Liver (tissue), 9 donors: ENCODE measurements around the gene CPSF3. TPM values are rescaled to one million over a fixed set of nuclear protein-coding genes. Genes with fewer than 3 reads are reported as not detected.

Experiments
- DNase-seq: peaks from one replicate; pipeline ENCODE4 v3.0.0-alpha.2; 2017; ENCODE audit warnings: low spot score
- H3K27ac ChIP-seq, 2 donors: one replicate each; pipeline ENCODE4 v1.7.0; 2013; ENCODE audit warnings: inconsistent platforms in 2 of 2, low read length in 2 of 2, control low read depth in 1 of 2, low read depth in 1 of 2, mild to moderate bottlenecking in 1 of 2
- H3K27me3 ChIP-seq, 4 donors: one replicate each; pipeline versions ENCODE4 v1.6.1 to v1.7.0; 2013; ENCODE audit warnings: low read length in 3 of 4, inconsistent platforms in 1 of 4, mild to moderate bottlenecking in 1 of 4, moderate library complexity in 1 of 4; ENCODE audit not compliant: control insufficient read depth in 4 of 4, insufficient read depth in 4 of 4
- H3K36me3 ChIP-seq, 4 donors: one replicate each; pipeline versions ENCODE4 v1.6.1 to v1.7.0; 2013; ENCODE audit warnings: low read length in 3 of 4, mild to moderate bottlenecking in 3 of 4, low read depth in 1 of 4, moderate library complexity in 1 of 4; ENCODE audit not compliant: control insufficient read depth in 4 of 4, insufficient read depth in 3 of 4
- H3K4me1 ChIP-seq, 4 donors: one replicate each; pipeline versions ENCODE4 v1.6.1 to v1.7.0; 2013; ENCODE audit warnings: low read length in 3 of 4, mild to moderate bottlenecking in 3 of 4, moderate library complexity in 1 of 4; ENCODE audit not compliant: control insufficient read depth in 4 of 4, insufficient read depth in 4 of 4
- H3K4me3 ChIP-seq, 3 donors: one replicate each; pipeline versions ENCODE4 v1.6.1 to v1.7.0; 2013; ENCODE audit warnings: low read length in 3 of 3, control low read depth in 1 of 3, low read depth in 1 of 3, mild to moderate bottlenecking in 1 of 3
- H3K9ac ChIP-seq, 2 donors: one replicate each; pipeline ENCODE4 v1.7.0; 2013; ENCODE audit warnings: low read length in 2 of 2, mild to moderate bottlenecking in 2 of 2, moderate library complexity in 2 of 2, control low read depth in 1 of 2, low read depth in 1 of 2
- H3K9me3 ChIP-seq, 4 donors: one replicate each; pipeline versions ENCODE4 v1.6.1 to v1.7.0; 2013; ENCODE audit warnings: low read length in 3 of 4; ENCODE audit not compliant: control insufficient read depth in 4 of 4
- EGR1 ChIP-seq, 2 donors: IDR thresholded peaks; 2 replicates each; pipeline ENCODE4 v1.6.1; 2016 to 2018; ENCODE audit warnings: antibody characterized with exemption in 2 of 2, low read depth in 2 of 2
- FOXA1 ChIP-seq: IDR thresholded peaks from 2 replicates; pipeline ENCODE4 v1.6.1; 2016; ENCODE audit warnings: antibody characterized with exemption
- FOXA2 ChIP-seq: IDR thresholded peaks from 2 replicates; pipeline ENCODE4 v1.6.1; 2016; ENCODE audit warnings: antibody characterized with exemption
- GABPA ChIP-seq, 2 donors: IDR thresholded peaks in 1 of 2; conservative IDR thresholded peaks in 1 of 2; 2 replicates each; pipeline ENCODE4 v1.6.1; 2016; ENCODE audit warnings: antibody characterized with exemption in 2 of 2, mild to moderate bottlenecking in 1 of 2, moderate library complexity in 1 of 2
- HNF4A ChIP-seq, 2 donors: conservative IDR thresholded peaks; 2 replicates each; pipeline ENCODE4 v1.6.1; 2016; ENCODE audit warnings: antibody characterized with exemption in 2 of 2, mild to moderate bottlenecking in 2 of 2
- HNF4G ChIP-seq: IDR thresholded peaks from 2 replicates; pipeline ENCODE4 v1.6.1; 2016; ENCODE audit warnings: antibody characterized with exemption
- JUND ChIP-seq, 2 donors: IDR thresholded peaks; 2 replicates each; pipeline ENCODE4 v1.6.1; 2016; ENCODE audit warnings: antibody characterized with exemption in 2 of 2
- NR2F2 ChIP-seq: IDR thresholded peaks from 2 replicates; pipeline ENCODE4 v1.6.1; 2016; ENCODE audit warnings: antibody characterized with exemption
- RXRA ChIP-seq, 2 donors: IDR thresholded peaks; 2 replicates each; pipeline ENCODE4 v1.6.1; 2017 to 2018; ENCODE audit warnings: antibody characterized with exemption in 2 of 2, mild to moderate bottlenecking in 1 of 2
- TAF1 ChIP-seq: conservative IDR thresholded peaks from 2 replicates; pipeline ENCODE4 v1.6.1; 2016; ENCODE audit warnings: antibody characterized with exemption, mild to moderate bottlenecking
- WGBS: extraction: QIAGEN DNeasy Blood & Tissue Kit; methylation state at CpG from one replicate; pipeline ENCODE4 v1.1.7; 2013; 5-methylcytosine and 5-hydroxymethylcytosine counted together
- polyA plus RNA-seq, 2 donors: library from polyadenylated mRNA; stranded (reverse) in 1 of 2; unstranded in 1 of 2; fragments of 200-250 nt in 1 of 2; fragments of >200 nt in 1 of 2; fragmentation: Nextera tagmentation in 1 of 2; extraction: Ambion mirVana in 1 of 2; gene quantifications; one replicate each; pipeline versions ENCODE4 v1.2.1 to v1.2.3, GENCODE V29; 2013 to 2015
- total RNA-seq, 2 donors: library from RNA; depleted of rRNA; stranded (reverse); fragments of >200 nt; gene quantifications; one replicate each; pipeline ENCODE4 v1.2.3, GENCODE V29; 2014
- TF ChIP-seq, protein P1 (sequence below): IDR thresholded peaks from 2 replicates; pipeline ENCODE4 v1.6.1; 2016; ENCODE audit warnings: antibody characterized with exemption, mild to moderate bottlenecking
- TF ChIP-seq, protein P2 (sequence below): fragments of 150-350 bp; IDR thresholded peaks from 2 replicates; pipeline ENCODE4 v1.5.1; 2017; ENCODE audit warnings: improper control_type of control experiment, low read depth, low read length; ENCODE audit not compliant: missing input control
- TF ChIP-seq, protein P3 (sequence below): IDR thresholded peaks from 2 replicates; pipeline ENCODE4 v1.6.1; 2016; ENCODE audit warnings: antibody characterized with exemption
- TF ChIP-seq, protein P4 (sequence below): IDR thresholded peaks from 2 replicates; pipeline ENCODE4 v1.6.1; 2016; ENCODE audit warnings: antibody characterized with exemption
- TF ChIP-seq, protein P5 (sequence below): IDR thresholded peaks from 2 replicates; pipeline ENCODE4 v1.6.1; 2016; ENCODE audit warnings: antibody characterized with exemption
- donor health status: healthy.
- donor health status: healthy.
- donor health status: healthy.
- donor health status: healthy.
- donor health status: healthy.

Gene CPSF3
- total and polyA plus RNA-seq, 4 donors = 8.7 to 32.2 (median 16.9) TPM

DNA sequence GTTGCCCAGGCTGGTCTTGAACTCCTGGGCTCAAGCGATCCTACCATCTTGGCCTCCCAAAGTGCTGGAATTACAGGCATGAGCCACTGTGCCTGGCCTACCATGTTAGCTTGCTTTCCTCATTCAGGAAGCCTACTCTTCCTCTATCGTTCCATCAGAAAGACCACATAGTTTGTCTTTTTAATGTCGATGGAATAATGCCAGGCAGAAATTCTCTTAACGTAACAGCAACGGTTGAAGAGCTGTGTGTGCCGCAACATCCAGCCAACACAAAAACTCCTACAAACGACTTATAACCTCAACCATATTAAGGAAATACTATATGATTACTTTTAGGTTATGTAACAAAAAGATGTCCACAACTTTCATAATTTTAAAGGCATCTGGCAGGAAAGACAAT is 10.7 kb upstream of the CPSF3 start:
- Histone ChIP-seq H3K9me3 (no peaks in the 10 kb centered on the region), H3K4me1 (no peaks in the 10 kb centered on the region), H3K36me3 (peaks cover 0 to 7% (median 3%) of the 10 kb centered on the region in 4 donors), H3K9ac (no peak overlapping the region), H3K4me3 (no peak overlapping the region), H3K27ac (no peak overlapping the region), H3K27me3 (no peaks in the 10 kb centered on the region)
- 93% methylated on average over 7 of the region's 7 CpGs for WGBS
- TF ChIP-seq FOXA1 (no peak), HNF4A (conservative IDR thresholded peaks at IDR 0.05) (no peak), TAF1 (no peak)
- no peak for DNase-seq

DNA sequence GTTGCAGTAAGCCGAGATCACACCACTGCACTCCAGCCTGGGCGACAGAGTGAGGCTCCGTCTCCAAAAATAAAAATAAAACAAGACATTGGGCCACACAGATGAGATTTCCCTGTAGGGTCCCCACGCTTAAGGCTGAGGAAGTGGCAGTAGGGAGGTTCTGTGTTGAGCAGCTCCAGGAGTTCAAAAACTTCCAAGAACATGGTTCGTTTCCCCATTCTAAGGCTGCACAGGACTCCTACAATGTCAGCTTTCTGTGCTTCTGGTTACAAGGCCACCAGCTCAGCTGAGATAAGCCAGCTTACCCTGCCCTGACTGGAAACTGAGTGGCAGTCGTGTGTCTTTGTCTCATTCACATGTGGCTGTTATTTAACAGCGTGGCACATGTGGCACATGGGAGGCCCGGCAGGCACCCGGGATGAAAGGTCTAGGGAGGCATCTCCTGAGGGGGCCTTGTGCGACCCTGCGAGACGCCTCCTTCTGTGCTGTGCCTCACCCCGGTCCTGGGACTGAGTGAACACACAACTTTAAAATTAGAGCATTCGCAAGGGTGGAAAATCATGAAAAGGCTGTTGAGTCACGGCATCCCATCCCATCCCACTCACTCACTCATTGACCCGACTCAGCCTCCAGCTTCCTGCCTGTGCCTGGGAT is 7.8 kb upstream of the CPSF3 start:
- Histone ChIP-seq H3K9me3 (no peaks in the 10 kb centered on the region), H3K36me3 (peaks cover 0 to 7% (median 3%) of the 10 kb centered on the region in 4 donors), H3K4me3 (no peak overlapping the region), H3K27me3 (no peaks in the 10 kb centered on the region), H3K27ac (no peak overlapping the region), H3K4me1 (no peaks in the 10 kb centered on the region), H3K9ac (no peak overlapping the region)
- DNase-seq = no peak
- 96% methylated on average over 16 of the region's 16 CpGs for WGBS
- TF ChIP-seq, protein P1, sequence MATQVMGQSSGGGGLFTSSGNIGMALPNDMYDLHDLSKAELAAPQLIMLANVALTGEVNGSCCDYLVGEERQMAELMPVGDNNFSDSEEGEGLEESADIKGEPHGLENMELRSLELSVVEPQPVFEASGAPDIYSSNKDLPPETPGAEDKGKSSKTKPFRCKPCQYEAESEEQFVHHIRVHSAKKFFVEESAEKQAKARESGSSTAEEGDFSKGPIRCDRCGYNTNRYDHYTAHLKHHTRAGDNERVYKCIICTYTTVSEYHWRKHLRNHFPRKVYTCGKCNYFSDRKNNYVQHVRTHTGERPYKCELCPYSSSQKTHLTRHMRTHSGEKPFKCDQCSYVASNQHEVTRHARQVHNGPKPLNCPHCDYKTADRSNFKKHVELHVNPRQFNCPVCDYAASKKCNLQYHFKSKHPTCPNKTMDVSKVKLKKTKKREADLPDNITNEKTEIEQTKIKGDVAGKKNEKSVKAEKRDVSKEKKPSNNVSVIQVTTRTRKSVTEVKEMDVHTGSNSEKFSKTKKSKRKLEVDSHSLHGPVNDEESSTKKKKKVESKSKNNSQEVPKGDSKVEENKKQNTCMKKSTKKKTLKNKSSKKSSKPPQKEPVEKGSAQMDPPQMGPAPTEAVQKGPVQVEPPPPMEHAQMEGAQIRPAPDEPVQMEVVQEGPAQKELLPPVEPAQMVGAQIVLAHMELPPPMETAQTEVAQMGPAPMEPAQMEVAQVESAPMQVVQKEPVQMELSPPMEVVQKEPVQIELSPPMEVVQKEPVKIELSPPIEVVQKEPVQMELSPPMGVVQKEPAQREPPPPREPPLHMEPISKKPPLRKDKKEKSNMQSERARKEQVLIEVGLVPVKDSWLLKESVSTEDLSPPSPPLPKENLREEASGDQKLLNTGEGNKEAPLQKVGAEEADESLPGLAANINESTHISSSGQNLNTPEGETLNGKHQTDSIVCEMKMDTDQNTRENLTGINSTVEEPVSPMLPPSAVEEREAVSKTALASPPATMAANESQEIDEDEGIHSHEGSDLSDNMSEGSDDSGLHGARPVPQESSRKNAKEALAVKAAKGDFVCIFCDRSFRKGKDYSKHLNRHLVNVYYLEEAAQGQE = no peak
- TF ChIP-seq HNF4G (no peak), EGR1 (IDR thresholded peaks at IDR 0.05; ENCODE audit: low read depth in 2 of 2) (no peak), FOXA1 (no peak), RXRA (IDR thresholded peaks at IDR 0.05) (no peak), NR2F2 (no peak)
- TF ChIP-seq, protein P2, sequence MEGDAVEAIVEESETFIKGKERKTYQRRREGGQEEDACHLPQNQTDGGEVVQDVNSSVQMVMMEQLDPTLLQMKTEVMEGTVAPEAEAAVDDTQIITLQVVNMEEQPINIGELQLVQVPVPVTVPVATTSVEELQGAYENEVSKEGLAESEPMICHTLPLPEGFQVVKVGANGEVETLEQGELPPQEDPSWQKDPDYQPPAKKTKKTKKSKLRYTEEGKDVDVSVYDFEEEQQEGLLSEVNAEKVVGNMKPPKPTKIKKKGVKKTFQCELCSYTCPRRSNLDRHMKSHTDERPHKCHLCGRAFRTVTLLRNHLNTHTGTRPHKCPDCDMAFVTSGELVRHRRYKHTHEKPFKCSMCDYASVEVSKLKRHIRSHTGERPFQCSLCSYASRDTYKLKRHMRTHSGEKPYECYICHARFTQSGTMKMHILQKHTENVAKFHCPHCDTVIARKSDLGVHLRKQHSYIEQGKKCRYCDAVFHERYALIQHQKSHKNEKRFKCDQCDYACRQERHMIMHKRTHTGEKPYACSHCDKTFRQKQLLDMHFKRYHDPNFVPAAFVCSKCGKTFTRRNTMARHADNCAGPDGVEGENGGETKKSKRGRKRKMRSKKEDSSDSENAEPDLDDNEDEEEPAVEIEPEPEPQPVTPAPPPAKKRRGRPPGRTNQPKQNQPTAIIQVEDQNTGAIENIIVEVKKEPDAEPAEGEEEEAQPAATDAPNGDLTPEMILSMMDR = no peak

DNA sequence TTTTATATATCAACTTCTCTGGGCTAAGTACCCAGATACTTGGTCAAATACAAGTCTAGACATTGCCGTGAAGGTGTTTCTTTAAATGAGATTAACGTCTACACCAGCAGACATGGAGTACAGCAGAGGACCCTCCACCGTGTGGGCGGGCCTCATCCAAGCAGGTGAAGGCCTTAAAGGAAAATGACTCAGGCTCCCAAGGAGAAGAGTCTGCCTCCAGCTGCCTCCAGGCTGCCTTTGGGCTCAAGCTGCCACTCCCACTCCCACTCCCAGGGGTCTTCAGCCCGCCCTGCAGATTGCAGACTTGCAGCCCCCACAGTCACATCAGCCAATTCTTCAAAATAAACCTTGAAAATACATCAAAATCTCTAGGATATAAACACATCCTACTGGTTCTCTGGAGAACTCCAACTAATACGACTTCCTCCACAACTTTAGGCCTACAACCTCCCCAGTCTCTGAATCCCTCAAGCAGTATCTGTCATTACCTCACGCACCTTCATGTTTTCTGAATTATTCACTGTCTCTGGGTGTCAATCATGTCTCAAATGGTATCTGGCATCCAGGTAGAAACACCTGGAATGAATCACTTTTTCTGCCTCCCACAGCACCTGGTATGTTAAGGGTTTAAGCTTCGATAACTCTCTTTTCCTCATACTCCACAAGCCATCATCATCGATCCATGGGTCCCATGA is 7.0 kb upstream of the CPSF3 start:
- H3K27me3 ChIP-seq = no peaks in the 10 kb centered on the region
- 94% methylated on average over 9 of the region's 9 CpGs for WGBS
- H3K9ac ChIP-seq = no peak overlapping the region
- H3K36me3 ChIP-seq = peaks cover 0 to 5% (median 3%) of the 10 kb centered on the region in 4 donors
- TF ChIP-seq, protein P2 = no peak
- TF ChIP-seq GABPA (IDR thresholded peaks at IDR 0.05 in 1 of 2, conservative IDR thresholded peaks at IDR 0.05 in 1 of 2) (no peak), TAF1 (no peak), JUND (IDR thresholded peaks at IDR 0.05) (no peak), RXRA (IDR thresholded peaks at IDR 0.05) (no peak), NR2F2 (no peak), EGR1 (IDR thresholded peaks at IDR 0.05; ENCODE audit: low read depth in 2 of 2) (no peak), FOXA2 (no peak)
- TF ChIP-seq, protein P3, sequence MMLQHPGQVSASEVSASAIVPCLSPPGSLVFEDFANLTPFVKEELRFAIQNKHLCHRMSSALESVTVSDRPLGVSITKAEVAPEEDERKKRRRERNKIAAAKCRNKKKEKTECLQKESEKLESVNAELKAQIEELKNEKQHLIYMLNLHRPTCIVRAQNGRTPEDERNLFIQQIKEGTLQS = no peak
- TF ChIP-seq, protein P4, sequence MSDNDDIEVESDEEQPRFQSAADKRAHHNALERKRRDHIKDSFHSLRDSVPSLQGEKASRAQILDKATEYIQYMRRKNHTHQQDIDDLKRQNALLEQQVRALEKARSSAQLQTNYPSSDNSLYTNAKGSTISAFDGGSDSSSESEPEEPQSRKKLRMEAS = no peak
- TF ChIP-seq, protein P5, sequence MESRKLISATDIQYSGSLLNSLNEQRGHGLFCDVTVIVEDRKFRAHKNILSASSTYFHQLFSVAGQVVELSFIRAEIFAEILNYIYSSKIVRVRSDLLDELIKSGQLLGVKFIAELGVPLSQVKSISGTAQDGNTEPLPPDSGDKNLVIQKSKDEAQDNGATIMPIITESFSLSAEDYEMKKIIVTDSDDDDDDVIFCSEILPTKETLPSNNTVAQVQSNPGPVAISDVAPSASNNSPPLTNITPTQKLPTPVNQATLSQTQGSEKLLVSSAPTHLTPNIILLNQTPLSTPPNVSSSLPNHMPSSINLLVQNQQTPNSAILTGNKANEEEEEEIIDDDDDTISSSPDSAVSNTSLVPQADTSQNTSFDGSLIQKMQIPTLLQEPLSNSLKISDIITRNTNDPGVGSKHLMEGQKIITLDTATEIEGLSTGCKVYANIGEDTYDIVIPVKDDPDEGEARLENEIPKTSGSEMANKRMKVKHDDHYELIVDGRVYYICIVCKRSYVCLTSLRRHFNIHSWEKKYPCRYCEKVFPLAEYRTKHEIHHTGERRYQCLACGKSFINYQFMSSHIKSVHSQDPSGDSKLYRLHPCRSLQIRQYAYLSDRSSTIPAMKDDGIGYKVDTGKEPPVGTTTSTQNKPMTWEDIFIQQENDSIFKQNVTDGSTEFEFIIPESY = no peak
- no peak overlapping the region for H3K4me3 ChIP-seq
- no peaks in the 10 kb centered on the region for H3K4me1 ChIP-seq
- H3K9me3 ChIP-seq = no peaks in the 10 kb centered on the region
- no peak overlapping the region for H3K27ac ChIP-seq
- DNase-seq = no peak
